ENCODE results near the gene ITPR2.

ITPR2 gene

GRCh38 chr12:26666286-26666685, 166.7 kb downstream of the ITPR2 start:
- no peak overlapping the region for H3K27ac ChIP-seq (replicated peaks)
- TF ChIP-seq REST (IDR thresholded peaks at IDR 0.05; ENCODE audit: insufficient replicate concordance, low read depth) (no peak), SPI1 (IDR thresholded peaks at IDR 0.05; ENCODE audit: borderline replicate concordance, low read depth) (no peak), POLR2AphosphoS5 (IDR thresholded peaks at IDR 0.05; ENCODE audit: low read depth) (no peak), GABPA (IDR thresholded peaks at IDR 0.05; ENCODE audit: low read depth) (no peak), CTCF (IDR thresholded peaks at IDR 0.05; ENCODE audit: insufficient read depth, low read length) (no peak)
- no peak for DNase-seq (ENCODE audit: low read depth in 1 of 2, low spot score in 1 of 2)

GRCh38 chr12:26661399-26661798, 171.6 kb downstream of the ITPR2 start:
- no peak overlapping the region for H3K27ac ChIP-seq (replicated peaks)

More at GRCh38 chr12:26666286-26666685, 166.7 kb downstream of the ITPR2 start:
- Histone ChIP-seq H3K4me3 (replicated peaks; ENCODE audit: insufficient read depth, low read length) (no peak overlapping the region), H3K27me3 (ENCODE audit: insufficient read depth, poor library complexity, severe bottlenecking) (no peaks in the 10 kb centered on the region)

GRCh38 chr12:26659930-26660329, 173.1 kb downstream of the ITPR2 start:
- H3K4me3 ChIP-seq (replicated peaks; ENCODE audit: insufficient read depth, low read length): no peak overlapping the region
- no peak for TF ChIP-seq POLR2AphosphoS5 (IDR thresholded peaks at IDR 0.05; ENCODE audit: low read depth)
- no peak for TF ChIP-seq CTCF (IDR thresholded peaks at IDR 0.05; ENCODE audit: insufficient read depth, low read length)
- no peak for TF ChIP-seq SPI1 (IDR thresholded peaks at IDR 0.05; ENCODE audit: borderline replicate concordance, low read depth)
- no peak for TF ChIP-seq GABPA (IDR thresholded peaks at IDR 0.05; ENCODE audit: low read depth)
- no peak for TF ChIP-seq REST (IDR thresholded peaks at IDR 0.05; ENCODE audit: insufficient replicate concordance, low read depth)
- no peak for DNase-seq (ENCODE audit: low read depth in 1 of 2, low spot score in 1 of 2)
- H3K27ac ChIP-seq (replicated peaks): no peak overlapping the region
- no peaks in the 10 kb centered on the region for H3K27me3 ChIP-seq (ENCODE audit: insufficient read depth, poor library complexity, severe bottlenecking)

More at GRCh38 chr12:26661399-26661798, 171.6 kb downstream of the ITPR2 start:
- no peak overlapping the region for H3K4me3 ChIP-seq (replicated peaks; ENCODE audit: insufficient read depth, low read length)
- TF ChIP-seq CTCF (IDR thresholded peaks at IDR 0.05; ENCODE audit: insufficient read depth, low read length): no peak
- no peak for TF ChIP-seq REST (IDR thresholded peaks at IDR 0.05; ENCODE audit: insufficient replicate concordance, low read depth)
- no peak for TF ChIP-seq SPI1 (IDR thresholded peaks at IDR 0.05; ENCODE audit: borderline replicate concordance, low read depth)
- TF ChIP-seq GABPA (IDR thresholded peaks at IDR 0.05; ENCODE audit: low read depth): no peak
- H3K27me3 ChIP-seq (ENCODE audit: insufficient read depth, poor library complexity, severe bottlenecking): no peaks in the 10 kb centered on the region
- DNase-seq (ENCODE audit: low read depth in 1 of 2, low spot score in 1 of 2): no peak

Data from HL-60 (cell line).